ENCODE data around the gene KRTAP5-4.
"Not testable (repeated sequence)": the region's sequence is repeated elsewhere in the genome, so short reads cannot be mapped to it uniquely, and the experiment has no call there.

KRTAP5-4 gene, protein sequence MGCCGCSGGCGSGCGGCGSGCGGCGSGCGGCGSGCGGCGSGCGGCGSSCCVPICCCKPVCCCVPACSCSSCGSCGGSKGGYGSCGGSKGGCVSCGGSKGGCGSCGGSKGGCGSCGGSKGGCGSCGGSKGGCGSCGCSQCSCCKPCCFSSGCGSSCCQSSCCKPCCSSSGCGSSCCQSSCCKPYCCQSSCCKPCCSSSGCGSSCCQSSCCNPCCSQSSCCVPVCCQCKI

DNA sequence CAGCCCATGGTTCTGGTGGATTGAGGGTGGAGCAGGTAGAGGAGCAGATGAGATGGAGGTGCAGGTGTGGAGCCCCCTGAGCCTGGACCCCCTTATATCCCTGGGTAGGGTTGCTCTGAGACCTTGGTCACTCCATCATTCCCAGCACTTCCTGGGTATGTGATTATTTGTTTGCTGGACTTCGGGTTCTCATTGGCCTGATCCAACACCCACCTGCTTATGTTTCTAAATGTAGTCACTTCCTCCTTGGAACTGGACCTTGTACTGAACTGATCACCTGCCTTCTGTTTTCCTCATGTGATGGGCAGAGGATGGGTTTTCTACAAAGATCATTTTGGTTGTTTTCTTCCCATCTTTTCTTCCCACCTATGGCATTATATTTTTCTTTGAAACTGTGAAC lies at the start of gene KRTAP5-4:
KRTAP5-4 (minus strand) TSS at position 53 of the 400 bp plus-strand sequence; CDS start at position 8, 45 bp downstream.
- DNase-seq (ENCODE audit: low spot score), result no peak

DNA sequence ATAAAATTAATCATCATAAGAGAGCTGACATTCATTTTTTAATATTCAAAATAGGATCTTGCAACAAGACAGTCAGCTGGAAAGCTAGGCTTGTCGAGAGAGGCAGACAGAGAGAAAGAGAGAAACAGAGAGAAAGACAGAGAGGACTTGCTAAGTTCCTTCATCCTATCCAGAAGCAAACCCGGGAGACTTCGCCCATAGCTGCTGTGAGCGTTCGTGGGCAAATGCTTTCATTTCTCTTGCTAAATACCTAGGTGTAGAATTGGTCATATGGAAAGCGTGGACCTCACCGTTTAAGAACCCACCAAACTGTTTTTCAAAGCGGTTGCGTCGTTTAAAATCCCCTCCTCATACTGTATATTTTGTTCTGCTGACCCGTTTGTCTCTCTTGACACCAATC lies 49.7 kb upstream of the KRTAP5-4 start:
- DNase-seq (ENCODE audit: low spot score), result no peak

DNA sequence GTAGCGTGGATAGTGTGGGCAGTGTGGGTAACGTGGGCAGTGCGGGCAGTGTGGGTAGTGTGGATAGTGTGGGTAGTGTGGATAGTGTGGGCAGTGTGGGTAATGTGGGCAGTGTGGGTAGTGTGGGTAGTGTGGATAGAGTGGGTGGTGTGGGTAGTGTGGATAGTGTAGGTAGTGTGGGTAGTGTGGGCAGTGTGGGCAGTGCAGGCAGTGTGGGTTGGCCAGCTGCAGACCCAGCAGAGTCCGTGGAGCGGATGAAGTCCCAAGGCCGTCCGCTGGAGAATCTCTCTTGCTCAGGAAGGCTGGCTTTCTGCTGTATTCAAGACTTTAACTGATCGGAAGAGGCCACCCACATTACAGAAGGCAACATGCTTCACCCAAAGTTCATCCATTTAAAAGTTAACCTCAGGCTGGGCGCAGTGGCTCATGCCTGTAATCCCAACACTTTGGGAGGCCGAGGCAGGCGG lies 49.0 kb upstream of the KRTAP5-4 start:
- DNase-seq (ENCODE audit: low spot score), result no peak

DNA sequence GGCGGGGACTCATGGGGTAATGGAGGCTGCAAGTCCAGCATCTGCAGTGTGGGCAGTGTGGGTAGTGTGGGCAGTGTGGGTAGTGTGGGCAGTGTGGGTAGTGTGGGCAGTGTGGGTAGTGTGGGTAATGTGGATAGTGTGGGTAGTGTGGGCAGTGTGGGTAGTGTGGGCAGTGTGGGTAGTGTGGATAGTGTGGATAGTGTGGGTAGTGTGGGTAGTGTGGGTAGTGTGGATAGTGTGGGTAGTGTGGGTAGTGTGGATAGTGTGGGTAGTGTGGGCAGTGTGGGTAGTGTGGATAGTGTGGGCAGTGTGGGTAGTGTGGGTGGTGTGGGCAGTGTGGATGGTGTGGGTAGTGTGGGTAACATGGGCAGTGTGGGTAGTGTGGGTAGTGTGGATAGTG lies 48.5 kb upstream of the KRTAP5-4 start:
- not testable (repeated sequence) for DNase-seq (ENCODE audit: low spot score)

DNA sequence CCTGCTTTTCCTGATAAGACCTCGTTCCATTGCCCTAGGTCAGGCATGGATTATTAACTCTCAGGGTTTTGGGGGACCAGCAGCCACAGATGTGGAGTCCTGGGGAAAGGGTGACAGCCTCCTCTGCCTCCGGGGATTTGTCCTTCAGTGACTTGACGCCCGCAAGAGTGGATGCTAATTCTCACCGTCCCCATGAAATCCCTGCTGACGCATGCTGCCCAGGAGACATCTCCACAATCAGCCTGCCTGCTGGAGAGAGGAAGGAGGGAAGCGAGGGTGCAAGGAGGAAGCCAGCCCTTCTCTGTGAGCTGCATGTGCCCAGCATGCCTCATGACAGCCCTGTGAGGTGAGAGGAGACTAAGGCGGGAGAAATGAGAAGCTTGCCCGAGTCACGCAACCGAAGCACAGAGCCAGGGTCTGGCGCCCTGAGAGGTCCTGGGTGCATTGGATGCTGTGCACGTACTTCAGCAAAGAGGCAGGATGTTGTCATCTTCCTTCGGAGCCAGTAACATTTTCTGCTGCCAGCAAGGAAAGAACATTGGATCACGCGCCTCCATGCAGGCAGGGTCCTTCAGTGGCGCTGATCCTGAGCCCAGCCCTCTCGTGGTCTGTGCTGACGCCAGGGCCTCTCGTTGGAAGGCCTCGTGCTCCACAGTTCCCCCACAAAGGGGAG lies 47.7 kb upstream of the KRTAP5-4 start:
- DNase-seq (ENCODE audit: low spot score), result no peak

DNA sequence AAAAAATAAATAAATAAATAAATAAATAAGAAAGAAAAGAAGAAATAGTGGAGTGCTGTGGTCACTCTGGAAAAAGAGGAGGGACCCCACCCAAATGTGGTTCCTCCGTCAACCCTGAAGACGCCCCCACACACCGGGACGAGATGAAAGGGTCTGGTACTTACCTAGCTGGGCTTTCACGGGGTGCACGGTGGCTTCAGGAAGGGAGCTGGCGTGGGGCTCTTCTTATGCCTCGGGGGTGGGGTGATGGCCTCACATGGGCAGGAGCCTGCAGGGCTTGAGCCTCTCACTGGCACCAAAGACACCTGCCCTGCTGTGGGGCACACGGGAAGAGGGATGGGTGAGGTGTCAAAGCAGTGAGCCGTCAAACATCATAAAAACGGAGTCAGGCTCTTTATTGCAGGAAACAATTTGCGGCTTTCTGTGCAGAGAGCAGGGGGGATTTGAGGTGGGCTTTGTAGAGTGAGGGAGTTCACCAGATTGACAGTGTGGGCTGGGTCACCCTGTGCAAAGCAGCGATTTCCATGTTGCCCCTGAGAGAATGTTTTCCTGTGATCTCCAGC lies 47.1 kb upstream of the KRTAP5-4 start:
- no peak for DNase-seq (ENCODE audit: low spot score)

DNA sequence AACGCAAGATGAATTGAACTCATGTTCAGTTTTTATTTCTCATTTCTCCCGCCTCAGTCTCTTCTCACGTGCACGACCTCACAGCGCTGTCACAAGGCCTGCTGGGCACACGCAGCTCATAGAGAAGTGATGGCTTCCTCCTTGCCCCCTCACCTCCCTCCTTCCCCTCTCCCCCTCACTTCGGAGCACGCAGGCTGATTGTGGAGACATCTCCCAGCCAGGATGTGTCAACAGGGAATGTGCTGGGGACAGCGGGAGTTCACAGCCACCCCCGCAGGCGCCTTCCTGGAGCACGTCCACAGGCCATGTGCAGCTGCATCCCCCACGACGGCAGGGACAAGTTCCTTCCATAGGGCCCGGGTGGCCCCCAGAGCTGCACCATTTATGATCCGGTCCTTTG lies 46.0 kb upstream of the KRTAP5-4 start:
- peak; percentile 44 for DNase-seq (ENCODE audit: low spot score)

DNA sequence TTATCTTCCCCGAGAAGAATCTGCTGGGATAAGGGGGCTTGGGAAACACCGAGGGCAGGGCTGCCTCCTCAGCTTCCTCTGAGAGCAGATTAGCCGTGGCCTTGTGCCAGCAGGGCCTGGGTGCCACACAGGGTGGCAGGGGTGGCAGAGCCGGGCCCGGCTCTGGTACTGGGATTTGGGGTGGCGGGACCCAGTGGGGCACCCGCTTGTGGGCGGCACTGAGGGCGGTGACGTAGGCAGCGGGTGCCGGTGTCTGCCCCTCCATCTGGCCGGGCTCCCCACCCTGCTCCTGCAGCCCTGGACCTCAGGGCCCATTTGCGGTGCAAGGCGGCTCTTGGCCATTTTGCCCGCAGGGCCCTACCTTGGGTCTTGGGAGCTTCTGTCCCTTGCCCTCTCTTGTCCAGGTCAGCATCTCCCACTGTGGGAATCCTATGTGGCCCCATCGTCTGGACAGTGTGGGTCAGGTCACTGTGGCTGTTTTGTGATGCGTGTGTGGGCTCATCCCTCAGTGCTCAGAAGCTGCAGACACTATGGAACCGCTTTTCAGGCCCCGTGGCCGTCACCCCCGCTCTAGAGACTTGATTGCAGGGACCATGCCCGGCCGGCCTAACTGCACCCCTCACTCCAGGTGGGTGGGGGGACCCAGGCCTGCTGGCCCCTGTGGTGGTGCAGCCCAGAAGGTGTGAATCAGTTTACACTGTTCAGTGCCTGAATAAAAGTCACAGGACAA lies 45.3 kb upstream of the KRTAP5-4 start:
- DNase-seq (ENCODE audit: low spot score), result no peak

DNA sequence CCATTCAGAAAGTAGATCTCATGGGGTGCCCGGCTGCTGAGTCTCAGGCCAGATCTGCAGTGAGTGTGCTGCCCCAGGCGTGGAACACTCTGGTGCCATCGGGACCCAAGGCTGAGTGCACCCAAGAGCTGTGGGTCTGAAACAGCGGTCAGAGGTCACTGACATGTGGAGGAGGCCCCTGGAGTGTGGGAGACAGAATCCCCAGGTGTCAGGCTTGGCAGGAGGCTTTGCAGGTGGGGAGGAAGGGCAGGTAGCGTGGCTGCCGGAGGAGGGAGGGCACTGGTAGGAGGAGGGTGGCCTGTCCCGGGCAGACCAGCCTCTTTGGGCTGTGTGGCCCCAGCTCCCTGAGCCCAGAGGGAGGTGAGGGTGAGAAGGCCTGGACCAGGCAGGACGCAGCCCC lies 43.4 kb upstream of the KRTAP5-4 start:
- DNase-seq (ENCODE audit: low spot score), result no peak

DNA sequence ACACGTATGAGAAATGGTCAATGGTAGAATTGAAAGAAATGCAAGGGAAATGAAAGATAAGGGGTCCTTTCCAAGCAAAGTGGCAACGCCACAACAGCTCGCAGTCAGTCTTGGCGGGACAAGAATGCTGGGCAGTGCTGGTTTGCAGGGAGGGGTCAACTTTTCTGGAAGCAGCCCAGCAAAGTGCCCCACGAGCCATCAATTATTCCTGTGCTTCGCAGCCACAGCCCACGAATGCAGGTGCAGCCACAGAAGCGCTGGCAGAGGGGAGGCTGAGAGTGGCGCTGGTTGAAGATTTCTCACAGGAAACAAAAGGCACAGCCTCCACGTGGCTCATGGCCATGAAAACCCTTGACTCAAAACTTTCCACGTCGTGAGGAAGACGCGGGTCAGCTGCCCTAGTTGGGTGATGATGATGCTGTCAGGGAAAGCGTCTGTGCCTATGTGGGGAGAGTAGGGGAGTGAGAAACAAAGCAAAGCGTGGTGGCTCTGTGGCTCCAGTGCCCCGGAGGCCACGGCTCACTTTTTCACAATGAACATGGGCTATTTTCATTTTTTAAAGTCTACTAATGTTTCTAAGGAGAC lies 40.9 kb upstream of the KRTAP5-4 start:
- DNase-seq (ENCODE audit: low spot score), result not testable (repeated sequence)

DNA sequence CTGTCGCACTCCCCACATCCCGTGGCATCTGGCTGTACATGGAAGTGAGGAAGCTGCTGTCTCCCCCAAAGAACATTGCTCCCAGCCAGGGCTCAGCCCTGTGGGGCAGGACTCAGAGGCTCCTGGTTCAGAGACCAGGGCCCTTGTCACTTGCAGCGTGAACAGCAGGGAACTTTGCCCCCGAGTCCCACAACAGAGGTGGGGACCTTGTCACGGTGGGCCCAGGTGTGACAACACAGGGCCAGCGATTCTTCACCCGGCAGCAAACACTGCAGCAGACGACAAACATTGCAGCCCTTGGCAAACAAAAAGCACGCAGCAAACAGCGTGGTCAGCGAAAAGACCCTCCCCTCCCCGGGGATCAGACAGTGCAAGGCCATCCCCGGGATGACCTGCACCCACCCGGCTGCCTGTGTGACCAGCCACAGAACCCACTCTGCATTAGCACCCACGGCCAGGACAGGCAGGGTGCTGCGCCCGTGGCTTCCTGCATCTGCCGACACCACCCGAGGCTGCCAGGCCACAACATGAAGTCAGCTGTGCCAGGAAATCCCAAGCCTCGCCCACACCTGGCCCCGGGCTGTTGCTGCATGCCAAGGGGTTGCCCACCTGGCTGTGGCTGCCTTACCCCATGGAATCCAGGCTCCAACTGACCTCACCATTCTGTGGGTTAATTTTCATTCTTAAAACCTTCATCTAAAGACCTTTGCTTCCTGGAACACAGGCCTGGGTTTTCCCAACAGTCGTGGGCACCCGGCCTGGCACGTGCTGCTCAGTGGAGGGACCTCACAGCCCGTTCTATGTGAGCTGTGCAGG lies 39.7 kb upstream of the KRTAP5-4 start:
- not testable (repeated sequence) for DNase-seq (ENCODE audit: low spot score)

DNA sequence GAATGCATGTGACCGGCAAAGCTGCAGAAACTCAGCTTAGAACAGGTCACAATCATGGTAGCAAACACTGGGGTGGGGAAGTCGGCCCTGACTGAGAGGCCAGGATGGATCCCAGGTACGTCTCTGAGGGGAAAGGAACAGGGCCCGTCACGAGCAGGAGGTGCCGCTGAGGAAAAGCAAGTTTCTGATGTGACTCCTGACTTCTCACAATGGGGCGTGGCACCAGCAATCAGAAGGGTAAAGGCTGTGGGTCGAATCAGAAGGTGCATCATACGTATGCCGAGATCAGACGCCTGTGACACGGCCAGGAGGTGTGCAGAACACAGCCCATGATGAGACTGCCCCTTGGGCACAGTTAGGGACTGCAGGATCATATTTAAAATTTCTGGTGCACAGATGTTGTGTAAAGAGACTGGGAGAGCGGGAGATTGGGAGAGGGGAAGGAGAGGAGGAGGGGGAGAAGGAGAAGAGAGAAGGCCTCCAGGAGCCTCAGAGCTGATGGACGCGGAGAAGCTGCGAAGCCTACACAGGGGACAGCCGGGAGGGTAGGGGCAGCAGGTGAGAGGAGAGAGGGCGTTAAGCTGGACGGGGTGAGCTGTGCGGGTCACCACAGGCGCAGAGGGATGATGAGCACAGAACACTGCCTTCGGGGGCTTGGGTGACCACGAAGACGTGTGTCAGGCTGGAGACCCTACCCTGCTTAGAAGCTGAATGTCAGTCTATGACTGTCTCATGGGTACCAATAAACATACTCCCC lies 38.4 kb upstream of the KRTAP5-4 start:
- no peak for DNase-seq (ENCODE audit: low spot score)

DNA sequence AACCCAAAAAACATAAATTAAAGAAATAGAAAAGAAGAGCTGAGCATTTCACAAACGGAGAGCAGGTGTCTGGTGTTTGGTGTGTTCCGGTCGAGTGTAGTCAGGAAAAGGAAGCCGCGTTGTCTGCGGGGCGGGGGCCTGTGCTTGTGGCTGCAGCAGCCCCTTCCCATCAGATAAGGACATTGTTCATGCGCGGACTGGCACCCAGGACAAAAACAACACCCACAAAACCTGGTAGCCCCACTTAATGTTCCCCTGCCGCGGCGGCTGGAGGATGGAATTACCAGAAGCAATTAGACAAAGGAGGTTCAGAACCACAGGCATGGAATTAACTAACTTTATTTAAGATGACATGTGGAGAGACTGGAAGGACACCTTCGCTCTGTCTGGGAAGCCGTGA lies 37.6 kb upstream of the KRTAP5-4 start:
- no peak for DNase-seq (ENCODE audit: low spot score)

DNA sequence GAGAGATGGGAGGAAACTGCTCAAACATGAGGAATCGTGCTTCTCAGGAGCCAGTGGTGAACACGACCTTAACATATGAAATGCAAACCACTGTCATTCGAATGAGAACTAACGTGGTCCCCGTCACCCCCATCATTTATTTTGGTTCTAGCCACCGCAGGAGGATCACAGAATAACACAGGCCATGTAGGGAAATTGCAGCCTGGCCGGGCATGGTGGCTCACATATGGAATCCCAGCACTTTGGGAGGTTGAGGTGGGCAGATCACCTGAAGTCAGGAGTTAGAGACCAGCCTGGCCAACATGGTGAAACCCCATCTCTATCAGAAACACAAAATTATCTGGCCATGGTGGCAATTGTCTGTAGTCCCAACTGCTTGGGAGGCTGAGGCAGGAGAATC lies 34.7 kb upstream of the KRTAP5-4 start:
- no peak for DNase-seq (ENCODE audit: low spot score)

DNA sequence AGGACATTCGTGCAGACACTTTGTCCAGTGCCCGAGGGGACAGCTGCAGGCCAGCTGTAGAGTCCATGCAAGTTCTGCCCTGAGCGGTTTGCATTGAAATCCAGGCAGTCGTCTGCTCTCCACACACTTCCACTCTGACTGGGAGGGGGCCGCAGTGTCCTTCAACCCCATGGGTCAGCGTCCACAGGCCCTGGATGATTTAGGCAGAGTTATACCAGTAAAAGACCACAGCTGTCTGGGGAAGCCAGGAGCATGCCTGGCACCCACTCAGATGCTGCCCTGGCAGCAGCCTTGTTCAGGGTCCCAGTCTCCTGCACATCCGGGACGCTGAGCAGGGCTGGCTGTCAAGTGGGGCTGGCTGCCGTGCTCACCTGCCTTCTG lies 34.1 kb upstream of the KRTAP5-4 start:
- DNase-seq (ENCODE audit: low spot score), result no peak

DNA sequence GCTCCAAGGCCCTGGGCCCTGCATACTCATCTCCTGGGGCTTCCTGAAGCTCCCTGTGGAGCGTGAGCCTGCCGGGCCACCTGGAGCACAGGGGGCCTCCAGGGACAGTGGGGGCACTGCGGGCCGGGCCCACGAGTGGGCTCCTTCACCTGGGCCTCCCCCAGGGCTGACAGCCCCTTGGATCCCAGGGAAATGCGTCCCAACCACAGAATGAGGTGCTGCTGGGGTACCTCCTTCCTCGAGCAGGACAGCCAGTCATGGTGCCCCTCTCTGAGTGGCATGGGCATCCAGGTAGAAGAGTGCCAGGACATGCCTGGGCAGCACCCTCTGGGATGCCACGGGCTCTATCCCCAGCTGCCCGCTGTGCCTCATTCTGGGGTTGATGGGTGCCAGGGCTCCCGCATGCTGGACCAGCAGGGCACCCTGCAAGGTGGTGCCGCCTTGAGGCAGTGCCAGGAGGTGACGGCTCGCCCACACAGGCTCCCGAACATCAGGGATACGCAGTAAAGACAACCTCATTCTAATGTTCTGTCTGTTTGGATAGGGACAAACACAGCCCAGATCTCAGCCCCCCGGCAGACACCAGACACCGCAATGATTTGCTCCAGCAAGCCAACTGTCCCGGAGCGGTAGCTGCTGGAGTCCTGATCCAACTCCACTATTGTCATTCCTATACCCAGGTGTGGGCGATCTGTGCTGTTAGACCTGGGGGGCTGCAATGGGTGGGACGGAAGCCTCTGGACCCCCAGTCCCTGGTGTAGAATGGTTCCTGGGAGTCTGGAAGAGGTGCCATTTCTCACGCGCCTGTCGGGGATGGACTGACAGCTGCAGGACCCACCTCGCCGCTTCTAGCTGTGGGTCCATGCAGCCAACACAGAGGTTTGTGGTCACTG lies 33.5 kb upstream of the KRTAP5-4 start:
- DNase-seq (ENCODE audit: low spot score), result no peak

DNA sequence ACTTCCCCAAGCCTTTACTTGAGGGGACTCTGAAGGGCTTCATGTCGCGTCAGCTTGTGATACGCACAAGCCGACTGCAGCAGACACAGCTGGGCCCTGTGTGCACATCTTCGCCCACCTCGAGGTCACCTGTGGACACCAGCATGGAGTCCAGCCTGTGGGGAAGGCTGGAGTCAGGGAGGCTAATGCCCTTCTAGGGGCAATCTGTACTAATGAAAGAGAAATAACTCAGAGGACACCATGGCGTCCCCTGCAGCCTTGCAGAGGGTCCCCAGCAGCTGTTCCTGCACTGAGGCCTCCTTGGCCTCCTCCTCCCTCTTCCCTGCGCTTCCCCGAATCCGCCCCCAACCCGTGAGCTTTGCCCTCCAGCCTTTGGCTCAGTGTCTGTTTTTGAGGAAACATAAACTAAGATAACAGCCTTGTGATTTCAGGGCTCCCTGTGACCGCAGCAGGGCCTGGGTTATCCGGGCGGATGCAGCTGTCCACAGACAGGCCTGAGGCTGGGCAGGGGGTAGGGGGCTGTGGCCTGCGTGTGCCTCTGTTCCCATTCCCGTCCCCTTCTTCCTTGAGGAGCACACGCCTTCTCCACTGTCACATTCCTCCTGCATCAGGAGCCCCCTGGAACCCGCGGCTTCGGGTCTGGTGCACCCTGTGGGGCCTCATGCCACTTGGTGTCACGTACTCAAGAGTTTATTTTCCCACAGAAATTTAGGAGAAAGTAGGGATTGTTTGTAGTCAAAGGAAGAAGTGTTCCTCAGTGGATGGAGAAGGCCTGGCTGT lies 32.6 kb upstream of the KRTAP5-4 start:
- no peak for DNase-seq (ENCODE audit: low spot score)

DNA sequence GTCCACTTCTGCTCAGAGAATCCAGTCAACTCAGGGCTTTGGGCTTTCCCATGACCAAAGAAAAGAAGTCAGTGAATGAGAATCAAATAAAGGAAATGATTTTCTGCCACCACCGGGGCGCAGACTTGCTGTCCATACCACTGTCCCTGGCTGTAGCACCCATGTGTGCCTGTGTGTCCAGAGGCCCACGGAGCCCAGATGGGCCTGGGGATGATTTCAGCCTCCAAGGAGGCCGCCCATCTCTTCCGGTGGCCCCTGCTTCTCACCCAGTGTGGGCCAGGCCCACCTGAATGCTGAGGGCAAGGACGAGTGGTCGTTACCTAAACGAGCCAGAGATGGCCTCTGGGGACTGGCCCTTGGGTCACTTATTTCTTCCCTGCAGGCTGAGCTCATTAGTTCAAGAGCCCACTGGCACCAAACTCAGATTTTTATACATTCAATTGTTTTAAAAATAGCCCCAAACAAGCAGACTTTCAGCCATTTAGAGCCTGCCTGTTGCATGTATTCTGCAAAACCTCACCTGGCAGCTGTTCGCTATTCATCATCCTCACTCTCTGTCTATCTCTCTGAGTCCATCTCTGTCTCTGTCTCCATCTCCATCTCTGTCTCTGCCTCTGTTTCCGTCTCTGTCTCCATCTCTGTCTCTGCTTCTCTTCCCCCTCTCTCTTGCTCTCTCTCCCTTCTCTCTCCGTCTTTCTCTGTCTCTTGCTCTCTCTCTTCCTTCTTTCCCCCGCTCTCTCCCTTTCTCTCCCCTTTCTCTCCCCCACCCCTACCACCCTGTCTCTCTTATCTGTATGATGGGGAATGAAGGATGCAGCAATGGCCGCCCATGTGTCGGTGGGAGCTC lies 31.8 kb upstream of the KRTAP5-4 start:
- DNase-seq (ENCODE audit: low spot score), result no peak
